SU-DHL-6 (cell line): ENCODE results near the gene SEMA3B.

Experiments used
- CTCF ChIP-seq: fragments of 200-600 bp; sonication (generic); IDR thresholded peaks from one replicate; pipeline ENCODE4 v1.5.1; 2017; ENCODE audit warnings: antibody characterized with exemption, mild to moderate bottlenecking, low read length, moderate library complexity; ENCODE audit not compliant: insufficient read depth, poor library complexity, severe bottlenecking
- EZH2phosphoT487 ChIP-seq: fragments of 200-600 bp; sonication (generic), shearing (Covaris generic); conservative IDR thresholded peaks from 2 replicates; pipeline ENCODE4 v1.6.1; 2018; ENCODE audit warnings: mild to moderate bottlenecking, antibody characterized with exemption, low read length, moderate library complexity, mixed read lengths

GRCh38 chr3:50325497-50326181, 56.7 kb downstream of the SEMA3B start:
- TF ChIP-seq CTCF = no peak
- no peak for TF ChIP-seq EZH2phosphoT487
